GM19438 (cell line): Measurements from ENCODE around the gene NIPSNAP3A.
A peak's percentile ranks its signal among the peaks of the same experiment; 100 is the strongest.

Experiments used
- ATAC-seq: cut with Tn5 transposase; IDR thresholded peaks from one replicate; pipeline ENCODE4 v1.9.1; 2021; ENCODE audit warnings: low read depth; ENCODE audit not compliant: unreplicated experiment

The NIPSNAP3A gene

GRCh38 chr9:104774132-104774531 is 26.6 kb downstream of the NIPSNAP3A start:
- ATAC-seq, result no peak

- ATAC-seq, result peak; percentile 79
These were observed 27.5 kb downstream of the NIPSNAP3A start for GRCh38 chr9:104774831-104775573.

GRCh38 chr9:104775574-104775936 is 28.1 kb downstream of the NIPSNAP3A start:
- ATAC-seq, result peak; percentile 55

- ATAC-seq, result no peak
These were observed 28.5 kb downstream of the NIPSNAP3A start for GRCh38 chr9:104775976-104776375.

- ATAC-seq, result no peak
These were observed 29.3 kb downstream of the NIPSNAP3A start for GRCh38 chr9:104776797-104777196.

- no peak for ATAC-seq
These were observed 31.3 kb downstream of the NIPSNAP3A start for GRCh38 chr9:104778802-104779201.

- no peak for ATAC-seq
These were observed 31.9 kb downstream of the NIPSNAP3A start for GRCh38 chr9:104779334-104779733.

- ATAC-seq, result no peak
These were observed 32.6 kb downstream of the NIPSNAP3A start for GRCh38 chr9:104779946-104780535.

GRCh38 chr9:104780796-104781395 is 33.4 kb downstream of the NIPSNAP3A start:
- no peak for ATAC-seq

- no peak for ATAC-seq
These were observed 36.1 kb downstream of the NIPSNAP3A start for GRCh38 chr9:104783588-104783987.

- peak; percentile 95 for ATAC-seq
These were observed 36.6 kb downstream of the NIPSNAP3A start for GRCh38 chr9:104784098-104784497.

GRCh38 chr9:104786293-104786692 is 38.8 kb downstream of the NIPSNAP3A start:
- ATAC-seq, result no peak

- no peak for ATAC-seq
These were observed 40.0 kb downstream of the NIPSNAP3A start for GRCh38 chr9:104787306-104788015.

GRCh38 chr9:104788251-104788650 is 40.8 kb downstream of the NIPSNAP3A start:
- no peak for ATAC-seq

- ATAC-seq, result no peak
These were observed 46.6 kb downstream of the NIPSNAP3A start for GRCh38 chr9:104794070-104794469.

- no peak for ATAC-seq
These were observed 47.6 kb downstream of the NIPSNAP3A start for GRCh38 chr9:104795082-104795481.

- no peak for ATAC-seq
These were observed 48.4 kb downstream of the NIPSNAP3A start for GRCh38 chr9:104795857-104796256.

GRCh38 chr9:104798209-104798995 is 50.9 kb downstream of the NIPSNAP3A start:
- ATAC-seq, result no peak

- no peak for ATAC-seq
These were observed 52.7 kb downstream of the NIPSNAP3A start for GRCh38 chr9:104800068-104800785.

GRCh38 chr9:104802110-104802509 is 54.6 kb downstream of the NIPSNAP3A start:
- ATAC-seq, result no peak
